MM.1S (cell line): ENCODE data around the gene APBB2.

Experiments
- DNase-seq: peaks from one replicate; pipeline ENCODE4 v3.0.0-alpha.2; 2015
- H2AFZ ChIP-seq: fragments of 300-600 bp; sonication (generic); 2 replicates; pipeline ENCODE4 v1.6.0; 2016; ENCODE audit warnings: antibody characterized with exemption, low read length
- H3F3A ChIP-seq: fragments of 300-600 bp; sonication (generic); 2 replicates; pipeline ENCODE4 v1.6.1; 2016; ENCODE audit warnings: mild to moderate bottlenecking, antibody characterized with exemption, low read length, moderate library complexity, mixed read lengths; ENCODE audit not compliant: insufficient read depth
- H3K27ac ChIP-seq: fragments of 300-600 bp; sonication (generic); 2 replicates; pipeline ENCODE4 v1.5.1; 2016; ENCODE audit warnings: mild to moderate bottlenecking, low read length
- H3K27me3 ChIP-seq: fragments of 300-600 bp; sonication (generic); replicated peaks from 2 replicates; pipeline ENCODE4 v1.6.0; 2016; ENCODE audit warnings: low read length; ENCODE audit not compliant: insufficient read depth
- H3K36me3 ChIP-seq: fragments of 300-600 bp; sonication (generic); replicated peaks from 2 replicates; pipeline ENCODE4 v1.6.1; 2016; ENCODE audit warnings: mild to moderate bottlenecking, low read length, mixed read lengths; ENCODE audit not compliant: insufficient read depth
- H3K4me1 ChIP-seq: fragments of 300-600 bp; sonication (generic); 2 replicates; pipeline ENCODE4 v1.6.1; 2016; ENCODE audit warnings: low read length, mixed read lengths
- H3K4me2 ChIP-seq: fragments of 300-600 bp; sonication (generic); 2 replicates; pipeline ENCODE4 v1.6.0; 2016; ENCODE audit warnings: low read depth, low read length
- H3K4me3 ChIP-seq: fragments of 300-600 bp; sonication (generic); 2 replicates; pipeline ENCODE4 v1.5.1; 2016; ENCODE audit warnings: low read length, mixed read lengths
- H3K79me2 ChIP-seq: fragments of 300-600 bp; sonication (generic); 2 replicates; pipeline ENCODE4 v1.6.1; 2016; ENCODE audit warnings: mixed run types, low read length, mixed read lengths
- H3K9ac ChIP-seq: fragments of 300-600 bp; sonication (generic); 2 replicates; pipeline ENCODE4 v1.6.1; 2016; ENCODE audit warnings: low read length, mixed read lengths
- H3K9me2 ChIP-seq: fragments of 300-600 bp; sonication (generic); replicated peaks from 2 replicates; pipeline ENCODE4 v1.6.1; 2016; ENCODE audit warnings: mild to moderate bottlenecking, low read length, mixed read lengths; ENCODE audit not compliant: insufficient read depth
- H3K9me3 ChIP-seq: fragments of 300-600 bp; sonication (generic); replicated peaks from 2 replicates; pipeline ENCODE4 v1.6.1; 2016; ENCODE audit warnings: mild to moderate bottlenecking, low read length, mixed read lengths; ENCODE audit not compliant: insufficient read depth
- H4K20me1 ChIP-seq: fragments of 300-600 bp; sonication (generic); 2 replicates; pipeline ENCODE4 v1.6.1; 2016; ENCODE audit warnings: mild to moderate bottlenecking, low read length, moderate library complexity, mixed read lengths; ENCODE audit not compliant: insufficient read depth
- CTCF ChIP-seq: fragments of 300-600 bp; sonication (generic); IDR thresholded peaks from 2 replicates; pipeline ENCODE4 v1.5.1; 2016; ENCODE audit warnings: antibody characterized with exemption, low read length, mixed read lengths
- EZH2 ChIP-seq: fragments of 300-600 bp; sonication (generic); optimal IDR thresholded peaks from 2 replicates; pipeline ENCODE3; 2017; ENCODE audit warnings: low read depth, mild to moderate bottlenecking, antibody characterized with exemption, low read length, mixed read lengths
- EZH2phosphoT487 ChIP-seq: fragments of 300-600 bp; sonication (generic); IDR thresholded peaks from 2 replicates; pipeline ENCODE4 v1.6.1; 2018; ENCODE audit warnings: antibody characterized with exemption, low read length

APBB2 gene

DNA sequence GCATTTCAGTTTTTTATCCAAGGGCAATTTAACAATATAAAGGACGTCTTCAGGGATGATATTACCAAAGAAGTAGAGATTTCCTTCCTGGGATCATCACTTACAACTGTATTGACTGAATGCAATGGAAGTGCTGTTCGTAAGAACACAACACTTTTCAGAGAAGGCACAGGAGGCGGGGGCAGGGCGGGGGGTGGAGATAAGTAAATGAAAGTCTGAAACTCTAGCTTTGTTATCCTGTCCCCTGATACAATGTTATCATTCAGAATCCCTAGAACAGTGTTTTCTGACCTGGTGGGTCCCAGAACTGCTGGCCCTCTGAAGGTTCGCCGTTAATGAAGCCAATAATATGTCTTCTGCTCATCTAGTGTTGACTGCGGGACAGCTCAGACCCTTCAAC is 340.0 kb downstream of the APBB2 start:
- Histone ChIP-seq H4K20me1 (no peaks in the 10 kb centered on the region), H3K4me1 (no peaks in the 10 kb centered on the region), H2AFZ (no peak overlapping the region), H3K79me2 (no peaks in the 10 kb centered on the region), H3K9me2 (no peaks in the 10 kb centered on the region), H3F3A (no peaks in the 10 kb centered on the region), H3K36me3 (no peaks in the 10 kb centered on the region), H3K27me3 (no peaks in the 10 kb centered on the region), H3K4me2 (no peak overlapping the region), H3K9me3 (no peaks in the 10 kb centered on the region), H3K27ac (no peak overlapping the region), H3K4me3 (no peak overlapping the region), H3K9ac (no peak overlapping the region)
- TF ChIP-seq EZH2: no peak
- TF ChIP-seq EZH2phosphoT487: no peak
- TF ChIP-seq CTCF: no peak
- DNase-seq: no peak

DNA sequence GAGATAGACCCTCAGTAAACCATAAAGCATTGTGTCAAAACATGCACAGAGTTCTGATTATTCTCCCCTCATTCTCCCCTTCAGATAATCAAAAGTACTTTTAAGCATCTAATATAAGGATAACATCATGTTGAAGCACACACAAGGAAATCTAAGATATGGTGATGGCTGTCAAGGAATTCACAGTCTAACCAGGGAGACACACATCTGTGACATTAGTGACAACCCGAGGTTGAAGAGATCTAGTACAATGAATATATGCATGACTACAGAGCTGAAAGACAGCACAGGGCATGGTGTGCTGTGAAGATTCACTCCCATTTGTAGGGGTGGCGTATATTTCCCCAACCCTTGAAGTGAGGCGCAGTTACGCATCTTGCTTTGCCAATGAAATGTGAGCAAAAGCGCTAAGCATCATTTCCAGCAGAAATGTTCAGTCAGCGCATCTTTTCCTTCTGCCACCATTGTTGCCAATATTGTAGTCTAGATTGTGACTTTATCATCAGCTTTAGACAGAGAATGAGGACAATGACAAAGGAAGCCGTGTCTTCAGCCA is 342.6 kb downstream of the APBB2 start:
- H3K36me3 ChIP-seq: no peaks in the 10 kb centered on the region
- H2AFZ ChIP-seq: no peak overlapping the region
- no peak overlapping the region for H3K4me3 ChIP-seq
- DNase-seq: no peak
- H4K20me1 ChIP-seq: no peaks in the 10 kb centered on the region
- H3K9ac ChIP-seq: no peak overlapping the region
- no peaks in the 10 kb centered on the region for H3K27me3 ChIP-seq
- H3K9me2 ChIP-seq: no peaks in the 10 kb centered on the region
- no peaks in the 10 kb centered on the region for H3K9me3 ChIP-seq
- TF ChIP-seq EZH2 (no peak), CTCF (no peak)
- H3K27ac ChIP-seq: no peak overlapping the region
- no peak overlapping the region for H3K4me2 ChIP-seq
- H3F3A ChIP-seq: no peaks in the 10 kb centered on the region
- no peaks in the 10 kb centered on the region for H3K4me1 ChIP-seq
- H3K79me2 ChIP-seq: no peaks in the 10 kb centered on the region

GRCh38 chr4:40870150-40870549 is 344.2 kb downstream of the APBB2 start:
- no peak overlapping the region for H3K27ac ChIP-seq
- H3K36me3 ChIP-seq: no peaks in the 10 kb centered on the region
- H3K79me2 ChIP-seq: no peaks in the 10 kb centered on the region
- no peak for DNase-seq
- H3F3A ChIP-seq: no peaks in the 10 kb centered on the region
- no peaks in the 10 kb centered on the region for H3K9me3 ChIP-seq
- H3K27me3 ChIP-seq: no peaks in the 10 kb centered on the region
- no peak for TF ChIP-seq EZH2phosphoT487
- TF ChIP-seq EZH2: no peak
- no peak for TF ChIP-seq CTCF
- no peak overlapping the region for H3K9ac ChIP-seq
- no peaks in the 10 kb centered on the region for H3K9me2 ChIP-seq
- no peak overlapping the region for H2AFZ ChIP-seq
- H4K20me1 ChIP-seq: no peaks in the 10 kb centered on the region
- H3K4me3 ChIP-seq: no peak overlapping the region
- no peaks in the 10 kb centered on the region for H3K4me1 ChIP-seq
- no peak overlapping the region for H3K4me2 ChIP-seq
